Measurements from ENCODE around the gene TP73.

DNA sequence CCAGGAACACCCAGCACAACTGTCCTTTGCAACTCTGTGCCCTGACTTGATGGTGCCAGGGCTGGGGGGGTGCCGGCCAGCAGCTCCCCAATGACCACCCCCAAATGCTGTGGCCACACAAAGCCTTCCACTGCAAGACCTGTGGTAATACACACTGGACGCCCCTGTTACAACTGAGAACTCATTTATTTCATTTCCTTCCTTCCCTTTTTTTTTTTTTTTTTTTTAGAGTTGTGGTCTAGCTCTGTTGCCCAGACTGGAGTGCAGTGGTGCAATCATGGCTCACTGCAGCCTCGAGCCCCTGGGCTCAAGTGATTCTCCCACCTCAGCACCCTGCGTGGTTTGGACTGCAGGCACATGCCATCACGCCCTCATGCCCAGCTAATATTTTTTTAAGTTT lies 25.2 kb downstream of the TP73 start:
- TF ChIP-seq POLR2AphosphoS5 (IDR thresholded peaks at IDR 0.05): no peak
- TF ChIP-seq, protein P1, sequence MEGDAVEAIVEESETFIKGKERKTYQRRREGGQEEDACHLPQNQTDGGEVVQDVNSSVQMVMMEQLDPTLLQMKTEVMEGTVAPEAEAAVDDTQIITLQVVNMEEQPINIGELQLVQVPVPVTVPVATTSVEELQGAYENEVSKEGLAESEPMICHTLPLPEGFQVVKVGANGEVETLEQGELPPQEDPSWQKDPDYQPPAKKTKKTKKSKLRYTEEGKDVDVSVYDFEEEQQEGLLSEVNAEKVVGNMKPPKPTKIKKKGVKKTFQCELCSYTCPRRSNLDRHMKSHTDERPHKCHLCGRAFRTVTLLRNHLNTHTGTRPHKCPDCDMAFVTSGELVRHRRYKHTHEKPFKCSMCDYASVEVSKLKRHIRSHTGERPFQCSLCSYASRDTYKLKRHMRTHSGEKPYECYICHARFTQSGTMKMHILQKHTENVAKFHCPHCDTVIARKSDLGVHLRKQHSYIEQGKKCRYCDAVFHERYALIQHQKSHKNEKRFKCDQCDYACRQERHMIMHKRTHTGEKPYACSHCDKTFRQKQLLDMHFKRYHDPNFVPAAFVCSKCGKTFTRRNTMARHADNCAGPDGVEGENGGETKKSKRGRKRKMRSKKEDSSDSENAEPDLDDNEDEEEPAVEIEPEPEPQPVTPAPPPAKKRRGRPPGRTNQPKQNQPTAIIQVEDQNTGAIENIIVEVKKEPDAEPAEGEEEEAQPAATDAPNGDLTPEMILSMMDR (IDR thresholded peaks at IDR 0.05): no peak
- no peak for TF ChIP-seq POLR2A (IDR thresholded peaks at IDR 0.05)

Data from breast epithelium (tissue), 3 donors.